Adipocyte (in vitro differentiated cells): Measurements from ENCODE around the gene COL9A1.

Experiments used
- DNase-seq: peaks from one replicate; pipeline ENCODE4 v3.0.0-alpha.2; 2015; ENCODE audit warnings: low read depth
- H3K27me3 ChIP-seq: replicated peaks from 2 replicates; pipeline ENCODE4 v1.7.0; 2013; ENCODE audit warnings: mild to moderate bottlenecking, low read length, moderate library complexity; ENCODE audit not compliant: control insufficient read depth, insufficient read depth
- H3K36me3 ChIP-seq: 2 replicates; pipeline ENCODE4 v1.7.0; 2013; ENCODE audit warnings: low read length, mild to moderate bottlenecking, moderate library complexity; ENCODE audit not compliant: control insufficient read depth, insufficient read depth, severe bottlenecking
- H3K4me1 ChIP-seq: 2 replicates; pipeline ENCODE4 v1.7.0; 2013; ENCODE audit warnings: mild to moderate bottlenecking, low read length, moderate library complexity; ENCODE audit not compliant: control insufficient read depth, insufficient read depth
- H3K4me3 ChIP-seq: 2 replicates; pipeline ENCODE4 v1.7.0; 2013; ENCODE audit warnings: mild to moderate bottlenecking, low read length, moderate library complexity
- H3K9ac ChIP-seq: 2 replicates; pipeline ENCODE4 v1.7.0; 2013; ENCODE audit warnings: mild to moderate bottlenecking, low read length, moderate library complexity
- H3K9me3 ChIP-seq: 2 replicates; pipeline ENCODE4 v1.7.0; 2013; ENCODE audit warnings: mild to moderate bottlenecking, low read length, moderate library complexity; ENCODE audit not compliant: control insufficient read depth

COL9A1 gene

DNA sequence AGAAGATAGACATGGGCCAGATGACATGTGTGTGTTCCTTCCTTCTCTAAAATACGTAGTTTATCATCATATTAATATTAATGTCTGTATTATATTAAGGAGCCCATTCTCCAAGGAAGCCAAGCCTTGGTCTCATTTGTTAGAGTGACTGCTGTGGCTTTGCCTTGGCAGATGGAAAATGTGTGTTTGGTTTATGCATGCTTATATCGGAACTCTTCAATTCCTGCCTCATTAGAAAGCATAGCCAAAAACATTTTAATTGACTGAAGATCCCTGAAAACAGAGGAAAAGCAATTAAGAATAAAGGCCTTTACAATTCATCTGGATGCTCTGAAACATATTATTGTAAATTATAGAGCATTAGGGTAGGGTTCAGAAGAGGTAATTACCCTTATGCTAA is 106.4 kb downstream of the COL9A1 start:
- Histone ChIP-seq H3K9me3 (no peaks in the 10 kb centered on the region), H3K4me1 (no peaks in the 10 kb centered on the region), H3K27me3 (peaks cover 13% of the 10 kb centered on the region), H3K4me3 (no peak overlapping the region), H3K36me3 (no peaks in the 10 kb centered on the region), H3K9ac (no peak overlapping the region)
- DNase-seq, result no peak

DNA sequence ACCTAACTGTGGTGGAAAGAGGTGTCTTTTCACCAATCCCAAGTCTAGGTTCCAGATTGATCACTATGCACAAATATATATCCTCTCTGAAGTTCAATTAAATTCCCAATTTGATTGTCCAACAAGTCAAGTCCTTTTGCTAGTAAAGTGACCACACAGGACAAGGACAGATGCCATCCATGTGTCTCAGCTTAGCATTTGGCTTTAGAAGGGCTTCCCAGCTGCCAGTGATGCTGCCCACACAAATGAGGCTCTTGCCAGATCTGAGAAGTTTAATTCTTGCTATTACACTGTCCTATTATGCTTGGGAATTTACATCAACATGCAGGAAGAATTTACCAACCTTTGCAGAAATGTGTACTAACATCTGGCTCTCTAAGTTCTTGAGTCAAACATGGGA is 108.5 kb downstream of the COL9A1 start:
- Histone ChIP-seq H3K27me3 (peaks cover 13% of the 10 kb centered on the region), H3K36me3 (no peaks in the 10 kb centered on the region), H3K4me3 (no peak overlapping the region), H3K4me1 (no peaks in the 10 kb centered on the region), H3K9me3 (no peaks in the 10 kb centered on the region), H3K9ac (no peak overlapping the region)
- DNase-seq, result no peak

- Histone ChIP-seq H3K27me3 (peaks cover 8% of the 10 kb centered on the region), H3K9ac (no peak overlapping the region), H3K36me3 (no peaks in the 10 kb centered on the region), H3K4me1 (no peaks in the 10 kb centered on the region), H3K4me3 (no peak overlapping the region), H3K9me3 (no peaks in the 10 kb centered on the region)
- no peak for DNase-seq
These were observed 114.7 kb downstream of the COL9A1 start for GRCh38 chr6:70188202-70188601.

GRCh38 chr6:70186461-70186860 is 116.4 kb downstream of the COL9A1 start:
- DNase-seq, result no peak
- Histone ChIP-seq H3K4me3 (no peak overlapping the region), H3K4me1 (no peaks in the 10 kb centered on the region), H3K9me3 (no peaks in the 10 kb centered on the region), H3K9ac (no peak overlapping the region), H3K36me3 (no peaks in the 10 kb centered on the region), H3K27me3 (peaks cover 6% of the 10 kb centered on the region)

DNA sequence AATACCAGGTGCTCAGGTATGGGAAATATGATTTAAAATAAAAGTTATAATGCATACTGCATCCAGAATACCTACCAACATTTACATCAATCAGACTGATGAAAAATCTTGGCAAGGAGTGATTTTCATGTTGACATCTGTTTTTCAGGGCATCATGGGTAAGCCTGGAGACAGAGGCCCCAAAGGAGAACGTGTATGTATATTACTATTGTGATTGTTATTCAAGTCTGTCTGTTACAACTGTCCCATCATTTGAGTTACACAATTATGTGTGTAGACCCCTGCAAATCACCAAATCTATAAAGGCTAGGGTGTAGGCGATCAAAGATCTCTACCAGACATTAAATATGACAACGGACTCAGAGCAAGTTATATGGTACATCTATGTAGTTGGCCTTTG is 118.2 kb downstream of the COL9A1 start:
- no peaks in the 10 kb centered on the region for H3K4me1 ChIP-seq
- no peak overlapping the region for H3K4me3 ChIP-seq
- peaks cover 6% of the 10 kb centered on the region for H3K27me3 ChIP-seq
- no peak overlapping the region for H3K9ac ChIP-seq
- H3K36me3 ChIP-seq, result no peaks in the 10 kb centered on the region
- no peak for DNase-seq
- H3K9me3 ChIP-seq, result peaks cover 7% of the 10 kb centered on the region

DNA sequence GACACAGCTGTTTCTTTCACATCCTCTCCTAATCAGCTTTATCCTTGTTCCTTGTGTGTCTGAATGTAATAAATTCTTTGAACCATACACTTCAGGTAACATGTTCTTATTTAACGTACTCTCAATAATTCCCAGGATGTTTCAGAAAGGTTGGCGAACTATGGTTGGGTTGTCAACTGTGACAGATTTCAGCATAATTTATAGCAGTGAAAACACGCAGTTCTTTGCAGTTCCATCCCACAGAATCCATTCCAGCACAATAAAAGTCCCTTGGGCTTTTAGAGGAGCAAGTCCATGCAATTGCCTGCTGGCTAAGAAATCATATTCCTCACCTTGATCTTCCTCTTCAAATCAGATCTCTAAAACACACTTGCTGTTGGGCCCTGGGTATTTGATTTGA is 119.3 kb downstream of the COL9A1 start:
- no peak for DNase-seq
- peaks cover 6% of the 10 kb centered on the region for H3K27me3 ChIP-seq
- no peak overlapping the region for H3K9ac ChIP-seq
- no peak overlapping the region for H3K4me3 ChIP-seq
- no peaks in the 10 kb centered on the region for H3K4me1 ChIP-seq
- H3K36me3 ChIP-seq, result no peaks in the 10 kb centered on the region
- peaks cover 7% of the 10 kb centered on the region for H3K9me3 ChIP-seq

- Histone ChIP-seq H3K36me3 (no peaks in the 10 kb centered on the region), H3K9ac (no peak overlapping the region), H3K4me3 (no peak overlapping the region), H3K9me3 (peaks cover 7% of the 10 kb centered on the region), H3K4me1 (no peaks in the 10 kb centered on the region), H3K27me3 (peaks cover 6% of the 10 kb centered on the region)
- no peak for DNase-seq
These were observed 121.8 kb downstream of the COL9A1 start for GRCh38 chr6:70180901-70181599.

DNA sequence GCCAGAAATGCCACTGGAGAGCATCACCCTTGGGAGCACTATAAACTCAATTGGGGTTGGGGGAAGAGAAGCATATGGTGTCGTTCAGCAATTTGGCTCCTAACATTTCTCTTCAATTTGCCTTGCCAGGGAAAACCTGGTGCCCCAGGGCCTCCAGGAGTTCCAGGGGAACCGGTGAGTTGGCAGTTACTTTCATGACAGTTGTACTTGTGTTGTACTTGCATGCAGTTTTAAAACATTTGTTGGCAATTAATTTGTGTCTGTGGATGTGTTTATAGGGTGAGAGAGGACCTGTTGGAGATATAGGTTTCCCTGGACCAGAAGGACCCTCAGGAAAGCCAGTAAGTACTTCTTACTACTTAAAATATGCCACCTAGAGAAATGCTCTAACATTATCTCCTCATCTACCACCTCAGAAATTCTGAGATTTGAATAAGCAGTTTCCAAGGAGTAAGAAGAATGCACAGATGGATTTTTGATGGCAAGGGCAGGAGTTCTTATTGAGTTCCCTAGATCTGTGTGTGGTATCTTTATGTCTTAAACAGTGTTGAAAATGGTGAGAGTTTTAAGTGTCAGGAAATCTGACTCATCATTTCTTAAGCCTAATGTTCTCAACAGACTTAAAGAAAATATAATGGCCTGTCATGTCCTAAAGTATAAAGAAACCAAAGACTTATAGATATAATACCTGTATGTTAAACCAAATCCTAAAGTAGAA is 122.5 kb downstream of the COL9A1 start:
- no peak for DNase-seq
- no peak overlapping the region for H3K4me3 ChIP-seq

GRCh38 chr6:70176842-70177550 is 125.9 kb downstream of the COL9A1 start:
- Histone ChIP-seq H3K9me3 (peaks cover 7% of the 10 kb centered on the region), H3K36me3 (no peaks in the 10 kb centered on the region), H3K9ac (no peak overlapping the region), H3K27me3 (no peaks in the 10 kb centered on the region), H3K4me1 (no peaks in the 10 kb centered on the region), H3K4me3 (no peak overlapping the region)
- DNase-seq, result no peak

More for the DNA sequence above, 122.5 kb downstream of the COL9A1 start:
- Histone ChIP-seq H3K36me3 (no peaks in the 10 kb centered on the region), H3K9ac (no peak overlapping the region), H3K4me1 (no peaks in the 10 kb centered on the region), H3K9me3 (peaks cover 7% of the 10 kb centered on the region), H3K27me3 (peaks cover 6% of the 10 kb centered on the region)

DNA sequence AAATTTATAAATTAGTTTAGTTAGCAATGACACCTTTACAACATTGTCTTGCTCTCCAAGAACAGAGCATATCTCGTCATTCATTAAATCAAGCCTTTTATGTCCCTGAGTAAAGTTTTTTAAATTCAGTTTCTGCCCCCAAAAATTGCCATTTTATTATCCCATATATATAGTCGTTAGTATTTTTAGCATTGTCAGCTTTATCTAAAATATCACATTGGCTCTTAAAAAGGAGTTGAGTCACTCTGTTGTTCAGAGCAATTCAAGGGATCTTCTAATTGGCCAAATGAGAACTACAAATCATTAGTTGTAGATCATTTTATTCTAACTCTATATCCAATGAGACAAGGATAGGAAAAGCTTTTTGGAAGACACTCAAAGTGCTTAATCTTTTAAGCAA is 127.1 kb downstream of the COL9A1 start:
- Histone ChIP-seq H3K4me1 (no peaks in the 10 kb centered on the region), H3K4me3 (no peak overlapping the region), H3K9ac (no peak overlapping the region), H3K27me3 (no peaks in the 10 kb centered on the region), H3K9me3 (peaks cover 7% of the 10 kb centered on the region), H3K36me3 (no peaks in the 10 kb centered on the region)
- DNase-seq, result no peak

- Histone ChIP-seq H3K36me3 (no peaks in the 10 kb centered on the region), H3K4me1 (no peaks in the 10 kb centered on the region), H3K9ac (no peak overlapping the region), H3K4me3 (no peak overlapping the region), H3K27me3 (no peaks in the 10 kb centered on the region), H3K9me3 (no peaks in the 10 kb centered on the region)
- DNase-seq, result no peak
These were observed 130.6 kb downstream of the COL9A1 start for GRCh38 chr6:70172252-70172651.
